ENCODE results near the gene NOC4L. TPM values are rescaled to one million over a fixed set of nuclear protein-coding genes. Genes with fewer than 3 reads are reported as not detected.

NOC4L gene
- total and polyA plus RNA-seq, 2 of the 4 experiments (the other 2 are of a cell fraction) = 5.2 to 13.4 TPM

- Histone ChIP-seq H3K23ac (ENCODE audit: low read depth, low read length) (no peak overlapping the region), H2BK5ac (ENCODE audit: low read depth, low read length, poor library complexity, severe bottlenecking) (no peak overlapping the region), H3K14ac (replicated peaks; ENCODE audit: low read depth, low read length) (no peak overlapping the region), H2AK5ac (ENCODE audit: low read depth, low read length) (no peak overlapping the region), H3K4ac (ENCODE audit: low read depth, low read length) (no peak overlapping the region), H3K18ac (ENCODE audit: low read depth, low read length) (no peak overlapping the region), H4K5ac (ENCODE audit: low read depth, low read length) (no peak overlapping the region), H2BK20ac (ENCODE audit: low read depth, low read length) (no peak overlapping the region), H3K79me1 (ENCODE audit: low read depth in 1 of 2, low read length in 2 of 2) (no peaks in the 10 kb centered on the region), H3K36me3 (ENCODE audit: control insufficient read depth, insufficient read depth, low read length) (no peaks in the 10 kb centered on the region), H3K27ac (ENCODE audit: insufficient read depth, low read length) (no peak overlapping the region), H2BK120ac (ENCODE audit: low read depth, low read length) (no peak overlapping the region), H3K9me3 (ENCODE audit: control insufficient read depth, insufficient read depth, low read length) (peaks cover 3% of the 10 kb centered on the region), H3K4me1 (ENCODE audit: control insufficient read depth, insufficient read depth, low read length) (peaks cover 5% of the 10 kb centered on the region; the same call in 1 of the 2 replicates), H2AK9ac (replicated peaks; ENCODE audit: low read depth, low read length, poor library complexity) (no peak overlapping the region), H2AFZ (replicated peaks; ENCODE audit: low read length, poor library complexity) (no peak overlapping the region), H2BK15ac (ENCODE audit: low read depth, low read length) (no peak overlapping the region), H3K27me3 (ENCODE audit: control insufficient read depth, insufficient read depth, low read length) (peaks cover 17% of the 10 kb centered on the region), H4K91ac (ENCODE audit: insufficient read depth, low read depth, low read length) (no peak overlapping the region), H4K20me1 (ENCODE audit: insufficient read depth, low read length) (no peaks in the 10 kb centered on the region; the same call in 1 of the 2 replicates), H3K4me3 (ENCODE audit: insufficient read depth, low read depth, low read length) (no peak overlapping the region), H3K4me2 (ENCODE audit: low read depth, low read length) (no peak overlapping the region), H4K8ac (ENCODE audit: low read depth in 2 of 2, low read length in 2 of 2) (no peak overlapping the region), H3K56ac (ENCODE audit: extremely low read depth, insufficient read depth, low read length) (no peak overlapping the region), H3K9ac (ENCODE audit: low read depth, low read length) (no peak overlapping the region), H3K9me1 (ENCODE audit: insufficient read depth, low read length) (no peaks in the 10 kb centered on the region)
- BruUV-seq (replicated peaks) = no TSS peak
- POLR2A ChIA-PET (ENCODE audit: unreplicated experiment) = no interaction called here
- in situ Hi-C loops (cut with MboI; ENCODE audit: low sequenced_read_pairs) (no loop called here), dilution Hi-C loops (cut with HindIII; ENCODE audit: low sequenced_read_pairs, unreplicated experiment) (no loop called here), intact Hi-C loops (cut with micrococcal nuclease) (no loop called here)
- CTCF ChIA-PET = no interaction called here
- ATAC-seq (ENCODE audit: low read depth) = no peak
- WGBS, 2 experiments (ENCODE audit: extremely low coverage in 2 of 2, insufficient read length in 1 of 2) = 84% methylated on average over 18 of the region's 21 CpGs; no CpG with 5 or more reads in 1 of the 2 experiments
- DNase-seq = no peak
- TF ChIP-seq CHD1 (IDR thresholded peaks at IDR 0.05; ENCODE audit: low read depth, low read length) (no peak), MAFK (IDR thresholded peaks at IDR 0.05; ENCODE audit: low read depth, low read length) (no peak), RFX5 (IDR thresholded peaks at IDR 0.05; ENCODE audit: low read depth, low read length) (no peak), SMC3 (IDR thresholded peaks at IDR 0.05; ENCODE audit: low read depth, low read length) (no peak), USF2 (IDR thresholded peaks at IDR 0.05; ENCODE audit: low read depth, low read length) (no peak)
Observed at GRCh38 chr12:132188451-132188901, 44.2 kb downstream of the NOC4L start.
